ENCODE measurements around the gene ZBTB38.

- no peak for TF ChIP-seq POLR2AphosphoS5 (IDR thresholded peaks at IDR 0.05; ENCODE audit: low read depth, low read length)
- 0 out of 2 replicates have a peak, but pooled peaks have one; percentile 46 for TF ChIP-seq SIN3A (IDR thresholded peaks at IDR 0.05; ENCODE audit: borderline replicate concordance, insufficient read depth, low read depth, low read length)
Measured at GRCh38 chr3:141402476-141403171, 34.3 kb downstream of the ZBTB38 start.
